ENCODE measurements around the gene PER3.

DNA sequence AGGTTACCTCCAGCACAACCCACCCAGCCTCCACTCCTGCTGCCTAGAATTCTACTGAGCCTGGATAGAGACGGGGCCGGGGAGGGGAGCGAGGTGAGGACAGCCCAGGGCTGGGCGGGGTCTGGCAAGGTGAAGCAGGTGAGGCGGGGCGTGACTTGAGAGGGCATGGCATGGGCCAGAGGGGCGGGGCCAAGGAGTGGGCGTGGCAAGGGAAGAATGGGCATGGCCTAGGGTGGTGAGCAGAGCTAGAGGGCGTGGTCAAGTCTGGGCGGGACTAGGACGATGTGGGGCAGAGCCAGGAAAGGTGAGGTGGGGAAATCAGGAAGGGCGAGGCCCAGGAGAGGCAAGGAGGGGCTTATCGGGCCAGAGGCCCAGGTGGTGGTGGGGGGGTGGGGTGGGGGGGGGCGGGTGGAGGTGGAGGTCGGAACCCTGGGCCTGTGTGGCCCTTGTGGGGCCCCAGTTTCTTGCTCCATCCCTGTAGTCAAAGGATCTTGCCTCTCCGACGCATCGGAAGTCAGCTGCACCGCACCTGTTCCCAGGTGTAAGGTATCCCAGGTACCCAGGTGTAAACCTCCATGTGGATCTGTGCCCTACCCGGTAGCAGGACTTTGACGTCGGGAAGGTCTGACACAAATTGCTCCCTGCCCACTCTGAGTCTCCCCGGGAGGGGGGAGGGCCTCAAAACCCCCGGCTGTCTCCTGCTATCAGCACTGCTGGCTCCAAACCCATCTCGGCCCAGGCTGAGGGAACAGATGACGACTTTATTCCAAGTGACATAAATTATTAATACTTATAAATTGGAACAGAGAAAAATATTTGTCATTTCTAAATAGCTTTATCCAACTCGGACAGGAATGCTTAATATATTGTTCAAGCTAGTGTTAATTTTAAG is 101.7 kb downstream of the PER3 start:
- TF ChIP-seq, protein P1, sequence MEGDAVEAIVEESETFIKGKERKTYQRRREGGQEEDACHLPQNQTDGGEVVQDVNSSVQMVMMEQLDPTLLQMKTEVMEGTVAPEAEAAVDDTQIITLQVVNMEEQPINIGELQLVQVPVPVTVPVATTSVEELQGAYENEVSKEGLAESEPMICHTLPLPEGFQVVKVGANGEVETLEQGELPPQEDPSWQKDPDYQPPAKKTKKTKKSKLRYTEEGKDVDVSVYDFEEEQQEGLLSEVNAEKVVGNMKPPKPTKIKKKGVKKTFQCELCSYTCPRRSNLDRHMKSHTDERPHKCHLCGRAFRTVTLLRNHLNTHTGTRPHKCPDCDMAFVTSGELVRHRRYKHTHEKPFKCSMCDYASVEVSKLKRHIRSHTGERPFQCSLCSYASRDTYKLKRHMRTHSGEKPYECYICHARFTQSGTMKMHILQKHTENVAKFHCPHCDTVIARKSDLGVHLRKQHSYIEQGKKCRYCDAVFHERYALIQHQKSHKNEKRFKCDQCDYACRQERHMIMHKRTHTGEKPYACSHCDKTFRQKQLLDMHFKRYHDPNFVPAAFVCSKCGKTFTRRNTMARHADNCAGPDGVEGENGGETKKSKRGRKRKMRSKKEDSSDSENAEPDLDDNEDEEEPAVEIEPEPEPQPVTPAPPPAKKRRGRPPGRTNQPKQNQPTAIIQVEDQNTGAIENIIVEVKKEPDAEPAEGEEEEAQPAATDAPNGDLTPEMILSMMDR (conservative IDR thresholded peaks at IDR 0.05 in 1 of 2, IDR thresholded peaks at IDR 0.05 in 1 of 2; ENCODE audit: low read depth in 1 of 2, low read length in 2 of 2) = no peak
- no peak for TF ChIP-seq EZH2 (IDR thresholded peaks at IDR 0.05; ENCODE audit: low read length, missing control alignments)

Measured in fibroblast of lung (primary cell).